ENCODE measurements around the gene NLK.

NLK gene

DNA sequence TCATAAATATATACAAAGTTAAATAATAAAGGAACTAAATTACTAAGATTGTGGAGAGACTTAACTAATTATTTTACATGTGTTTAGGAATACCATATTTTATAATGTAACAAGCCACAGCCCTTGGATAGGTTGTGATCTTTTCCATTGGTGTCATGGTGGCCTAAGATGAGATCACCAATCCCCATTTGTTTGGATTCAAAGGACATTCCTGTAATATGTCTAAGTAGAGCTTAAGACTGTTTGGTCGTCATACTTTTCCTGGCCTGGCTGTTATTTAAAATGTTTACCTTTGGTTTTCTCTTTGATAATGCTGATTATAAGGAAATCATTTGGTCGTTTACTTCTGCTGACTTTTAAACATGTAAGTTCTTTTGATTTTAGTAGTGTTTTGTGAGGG lies 118.1 kb downstream of the NLK start:
- whole genome bisulfite sequencing, 2 experiments: 88 to 94% methylated on average over 2 of the region's 2 CpGs
- H3K4me3 ChIP-seq (ENCODE audit: insufficient read depth, low read depth, low read length): no peak overlapping the region
- no peaks in the 10 kb centered on the region for H3K36me3 ChIP-seq (ENCODE audit: control insufficient read depth, insufficient read depth, low read length)
- no peaks in the 10 kb centered on the region for H3K4me1 ChIP-seq (ENCODE audit: control insufficient read depth, insufficient read depth, low read length)
- H3K27me3 ChIP-seq (ENCODE audit: control insufficient read depth, insufficient read depth, low read length, poor library complexity, severe bottlenecking): no peaks in the 10 kb centered on the region
- H3K27ac ChIP-seq (ENCODE audit: insufficient read depth, low read depth, low read length, poor library complexity, severe bottlenecking): no peak overlapping the region
- H3K9me3 ChIP-seq (ENCODE audit: control insufficient read depth, low read length): no peaks in the 10 kb centered on the region

DNA sequence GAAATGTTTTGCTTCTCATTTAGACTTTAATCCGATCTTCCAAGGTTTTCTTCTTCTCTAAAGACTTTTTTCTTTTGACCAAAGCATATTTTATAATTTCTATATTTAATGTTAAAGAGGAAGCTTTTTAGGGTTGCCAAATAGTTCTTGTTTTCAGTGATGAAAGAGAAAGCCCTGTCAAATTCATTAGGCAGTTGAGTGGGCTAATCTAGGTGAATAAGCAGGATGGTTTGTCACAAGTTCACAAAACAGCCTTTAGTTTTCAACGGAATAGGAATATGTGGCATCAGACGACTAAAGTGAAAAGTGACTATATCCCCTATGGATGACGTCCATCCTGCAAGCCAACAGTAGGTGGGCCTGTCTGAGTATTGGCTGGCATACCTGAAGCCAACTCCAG lies 118.8 kb downstream of the NLK start:
- Histone ChIP-seq H3K27me3 (ENCODE audit: control insufficient read depth, insufficient read depth, low read length, poor library complexity, severe bottlenecking) (no peaks in the 10 kb centered on the region), H3K27ac (ENCODE audit: insufficient read depth, low read depth, low read length, poor library complexity, severe bottlenecking) (no peak overlapping the region), H3K9me3 (ENCODE audit: control insufficient read depth, low read length) (no peaks in the 10 kb centered on the region), H3K36me3 (ENCODE audit: control insufficient read depth, insufficient read depth, low read length) (no peaks in the 10 kb centered on the region), H3K4me1 (ENCODE audit: control insufficient read depth, insufficient read depth, low read length) (no peaks in the 10 kb centered on the region), H3K4me3 (ENCODE audit: insufficient read depth, low read depth, low read length) (no peak overlapping the region)
- 96 to 97% methylated on average over 3 of the region's 4 CpGs for WGBS, 2 experiments

DNA sequence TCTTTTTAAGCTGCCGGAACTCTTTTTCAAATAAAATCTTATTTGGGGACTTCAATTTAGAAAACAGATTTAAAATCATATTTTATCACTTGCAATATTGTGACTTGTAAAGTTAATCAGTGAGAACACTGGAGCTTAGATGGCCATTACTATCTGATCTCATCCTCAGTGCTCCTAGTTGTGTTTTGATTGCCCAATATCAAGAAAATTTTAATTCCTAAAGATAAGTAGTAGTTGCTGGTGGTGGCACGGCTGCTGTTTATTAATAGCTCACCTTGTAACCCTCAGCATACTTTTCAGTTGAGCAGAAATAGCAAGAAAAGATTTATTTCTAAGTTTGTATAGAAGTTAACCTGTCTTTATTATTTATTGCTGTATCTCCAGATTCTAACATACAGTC lies 124.0 kb downstream of the NLK start:
- peaks cover 7% of the 10 kb centered on the region for H3K36me3 ChIP-seq (ENCODE audit: control insufficient read depth, insufficient read depth, low read length)
- H3K9me3 ChIP-seq (ENCODE audit: control insufficient read depth, low read length): no peaks in the 10 kb centered on the region
- no peaks in the 10 kb centered on the region for H3K27me3 ChIP-seq (ENCODE audit: control insufficient read depth, insufficient read depth, low read length, poor library complexity, severe bottlenecking)
- no peak overlapping the region for H3K27ac ChIP-seq (ENCODE audit: insufficient read depth, low read depth, low read length, poor library complexity, severe bottlenecking)
- WGBS, 2 experiments: 100% methylated on average over 1 to 2 of the region's 2 CpGs
- no peaks in the 10 kb centered on the region for H3K4me1 ChIP-seq (ENCODE audit: control insufficient read depth, insufficient read depth, low read length)
- no peak overlapping the region for H3K4me3 ChIP-seq (ENCODE audit: insufficient read depth, low read depth, low read length)

DNA sequence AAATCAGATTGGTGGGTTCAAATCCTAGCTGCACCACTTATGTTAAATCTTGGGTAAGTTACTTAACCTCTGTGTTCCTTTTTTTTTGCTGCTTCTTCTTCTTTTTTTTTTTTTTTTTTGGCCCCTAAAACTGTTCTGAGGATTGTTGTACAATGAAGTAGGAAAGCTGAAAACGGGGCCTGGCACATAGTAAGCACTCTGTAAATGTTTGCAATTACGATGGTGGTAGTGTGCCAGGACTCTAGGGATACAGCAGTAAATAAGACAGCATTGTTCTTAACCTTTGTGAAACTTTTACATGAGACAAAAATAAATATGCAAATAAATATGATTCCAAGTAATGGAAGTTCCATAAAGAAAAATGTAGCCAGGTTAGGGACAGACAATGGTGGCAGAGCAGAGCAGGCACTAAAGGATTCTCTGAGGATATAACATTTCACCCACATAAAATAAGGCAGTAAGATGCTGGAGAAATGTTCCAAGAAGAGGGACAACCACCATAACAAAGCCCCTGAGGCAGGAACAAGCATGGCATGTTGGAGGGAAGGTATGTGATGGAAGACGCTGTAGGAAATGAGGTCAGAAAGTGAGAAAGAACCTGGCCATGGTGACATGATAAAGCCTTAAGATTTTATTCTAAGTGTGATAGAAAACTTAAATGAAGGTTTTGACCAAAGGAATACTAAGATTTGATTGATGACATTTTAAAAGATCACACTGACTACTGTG lies 127.3 kb downstream of the NLK start:
- Histone ChIP-seq H3K9me3 (ENCODE audit: control insufficient read depth, low read length) (no peaks in the 10 kb centered on the region), H3K36me3 (ENCODE audit: control insufficient read depth, insufficient read depth, low read length) (peaks cover 14% of the 10 kb centered on the region), H3K27ac (ENCODE audit: insufficient read depth, low read depth, low read length, poor library complexity, severe bottlenecking) (no peak overlapping the region), H3K4me1 (ENCODE audit: control insufficient read depth, insufficient read depth, low read length) (no peaks in the 10 kb centered on the region), H3K4me3 (ENCODE audit: insufficient read depth, low read depth, low read length) (no peak overlapping the region), H3K27me3 (ENCODE audit: control insufficient read depth, insufficient read depth, low read length, poor library complexity, severe bottlenecking) (no peaks in the 10 kb centered on the region)
- WGBS, 2 experiments: 92 to 97% methylated on average over 3 of the region's 3 CpGs

DNA sequence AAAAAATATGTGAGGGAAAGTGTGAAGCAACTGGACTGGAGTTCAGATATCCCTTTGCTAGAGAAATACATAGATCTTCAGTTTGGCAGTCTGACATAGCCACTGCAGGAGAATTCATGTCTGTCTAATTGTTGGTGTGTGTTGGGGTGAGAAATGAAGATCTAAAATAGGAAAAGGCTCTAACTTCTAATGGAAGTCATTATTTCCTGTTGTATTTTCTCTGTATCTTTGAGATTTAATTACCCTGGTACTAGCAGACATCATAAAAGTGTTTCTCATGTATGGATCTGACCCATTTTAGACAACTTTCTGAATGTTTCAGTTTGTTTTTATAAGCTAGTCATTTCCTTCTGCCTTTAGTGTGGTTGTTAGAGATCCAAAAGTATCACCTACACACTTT lies 128.3 kb downstream of the NLK start:
- Histone ChIP-seq H3K27ac (ENCODE audit: insufficient read depth, low read depth, low read length, poor library complexity, severe bottlenecking) (no peak overlapping the region), H3K36me3 (ENCODE audit: control insufficient read depth, insufficient read depth, low read length) (peaks cover 14% of the 10 kb centered on the region), H3K4me3 (ENCODE audit: insufficient read depth, low read depth, low read length) (no peak overlapping the region), H3K9me3 (ENCODE audit: control insufficient read depth, low read length) (no peaks in the 10 kb centered on the region), H3K27me3 (ENCODE audit: control insufficient read depth, insufficient read depth, low read length, poor library complexity, severe bottlenecking) (no peaks in the 10 kb centered on the region), H3K4me1 (ENCODE audit: control insufficient read depth, insufficient read depth, low read length) (no peaks in the 10 kb centered on the region)

DNA sequence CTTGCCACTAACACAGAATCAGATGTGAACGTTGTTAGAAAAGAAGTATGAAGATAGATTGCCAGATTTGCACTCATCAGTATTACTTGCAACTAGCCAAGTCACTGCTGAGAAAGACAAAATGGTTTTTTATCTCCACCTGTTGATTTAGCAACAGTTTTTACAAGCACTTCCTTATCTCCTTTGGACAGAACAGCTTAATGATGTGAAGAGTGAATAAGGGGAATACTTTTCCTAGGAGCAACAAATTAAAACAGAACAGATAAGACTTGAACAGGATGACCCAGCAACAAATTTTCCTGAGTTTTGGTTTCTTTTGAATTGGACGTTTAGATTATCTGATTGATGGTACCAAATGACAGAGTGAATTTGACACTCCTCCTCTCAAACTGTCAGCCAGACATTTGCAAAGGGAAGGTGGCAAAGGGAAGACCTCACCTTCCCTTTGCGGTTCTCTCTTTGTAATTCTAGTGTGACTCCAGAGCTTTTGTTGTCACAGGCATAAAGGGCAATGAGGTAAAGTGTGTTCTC lies 130.6 kb downstream of the NLK start:
- Histone ChIP-seq H3K4me1 (ENCODE audit: control insufficient read depth, insufficient read depth, low read length) (no peaks in the 10 kb centered on the region), H3K27me3 (ENCODE audit: control insufficient read depth, insufficient read depth, low read length, poor library complexity, severe bottlenecking) (no peaks in the 10 kb centered on the region), H3K36me3 (ENCODE audit: control insufficient read depth, insufficient read depth, low read length) (peaks cover 14% of the 10 kb centered on the region), H3K9me3 (ENCODE audit: control insufficient read depth, low read length) (no peaks in the 10 kb centered on the region), H3K27ac (ENCODE audit: insufficient read depth, low read depth, low read length, poor library complexity, severe bottlenecking) (no peak overlapping the region), H3K4me3 (ENCODE audit: insufficient read depth, low read depth, low read length) (no peak overlapping the region)
- 37 to 51% methylated on average over 3 of the region's 3 CpGs for WGBS, 2 experiments

DNA sequence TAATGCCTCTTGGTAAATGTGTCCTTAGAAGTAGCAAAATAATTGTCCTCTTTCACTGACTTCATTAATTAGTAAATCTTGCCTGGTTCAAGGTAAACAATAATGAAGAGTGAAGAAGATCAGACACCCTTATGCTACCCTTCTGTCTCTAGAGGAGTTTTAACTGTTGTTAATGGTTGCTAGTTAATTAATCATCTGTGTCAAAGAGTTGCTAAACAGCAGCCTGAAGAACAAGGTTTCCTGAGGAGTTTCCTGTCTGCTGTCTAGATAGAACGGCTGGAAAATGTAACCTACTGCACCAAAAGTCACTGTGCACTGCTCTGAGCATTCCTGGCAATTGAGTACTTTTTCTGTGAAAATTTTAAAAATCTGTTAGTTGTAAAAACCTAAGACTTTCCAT lies 131.3 kb downstream of the NLK start:
- no peaks in the 10 kb centered on the region for H3K9me3 ChIP-seq (ENCODE audit: control insufficient read depth, low read length)
- 63 to 64% methylated on average over 1 of the region's 1 CpG for WGBS, 2 experiments
- no peak overlapping the region for H3K27ac ChIP-seq (ENCODE audit: insufficient read depth, low read depth, low read length, poor library complexity, severe bottlenecking)
- H3K36me3 ChIP-seq (ENCODE audit: control insufficient read depth, insufficient read depth, low read length): peaks cover 14% of the 10 kb centered on the region
- no peaks in the 10 kb centered on the region for H3K4me1 ChIP-seq (ENCODE audit: control insufficient read depth, insufficient read depth, low read length)
- H3K27me3 ChIP-seq (ENCODE audit: control insufficient read depth, insufficient read depth, low read length, poor library complexity, severe bottlenecking): no peaks in the 10 kb centered on the region
- H3K4me3 ChIP-seq (ENCODE audit: insufficient read depth, low read depth, low read length): no peak overlapping the region

DNA sequence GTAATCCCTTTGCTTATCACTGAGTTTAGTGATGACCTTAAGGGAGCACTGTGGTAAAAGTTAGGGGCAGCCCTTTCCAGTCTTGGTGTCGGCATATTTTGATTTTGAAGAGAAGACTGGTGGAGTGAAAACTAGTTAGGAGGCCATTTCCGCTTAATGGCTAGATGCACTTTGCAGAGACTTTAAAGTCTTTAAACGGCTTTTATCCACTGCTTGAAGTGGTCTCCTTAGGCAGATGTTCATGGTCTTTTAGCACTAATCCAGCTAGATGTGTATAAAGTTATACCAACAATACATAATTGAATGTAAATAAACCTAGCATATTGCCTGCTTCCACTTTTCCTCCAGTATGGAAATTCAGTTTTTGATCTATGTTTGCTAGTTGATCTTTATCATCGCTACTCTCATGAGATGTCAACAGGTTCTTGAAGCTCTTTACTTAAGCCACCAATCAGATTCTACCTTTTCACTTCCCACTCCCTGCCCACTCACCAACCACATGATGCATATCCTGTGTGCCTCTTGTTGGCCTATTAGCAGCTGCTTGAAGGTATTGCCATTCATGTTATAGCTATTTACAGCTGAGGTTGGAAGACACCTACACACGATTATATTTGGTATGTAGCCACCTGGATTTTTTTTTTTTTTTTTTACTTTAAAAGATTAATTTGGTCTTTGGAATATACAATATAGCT lies 132.0 kb downstream of the NLK start:
- H3K4me3 ChIP-seq (ENCODE audit: insufficient read depth, low read depth, low read length): no peak overlapping the region
- no peaks in the 10 kb centered on the region for H3K27me3 ChIP-seq (ENCODE audit: control insufficient read depth, insufficient read depth, low read length, poor library complexity, severe bottlenecking)
- no peaks in the 10 kb centered on the region for H3K4me1 ChIP-seq (ENCODE audit: control insufficient read depth, insufficient read depth, low read length)
- no peak overlapping the region for H3K27ac ChIP-seq (ENCODE audit: insufficient read depth, low read depth, low read length, poor library complexity, severe bottlenecking)
- WGBS, 2 experiments: 95 to 96% methylated on average over 4 to 5 of the region's 5 CpGs
- peaks cover 7% of the 10 kb centered on the region for H3K36me3 ChIP-seq (ENCODE audit: control insufficient read depth, insufficient read depth, low read length)
- H3K9me3 ChIP-seq (ENCODE audit: control insufficient read depth, low read length): no peaks in the 10 kb centered on the region

DNA sequence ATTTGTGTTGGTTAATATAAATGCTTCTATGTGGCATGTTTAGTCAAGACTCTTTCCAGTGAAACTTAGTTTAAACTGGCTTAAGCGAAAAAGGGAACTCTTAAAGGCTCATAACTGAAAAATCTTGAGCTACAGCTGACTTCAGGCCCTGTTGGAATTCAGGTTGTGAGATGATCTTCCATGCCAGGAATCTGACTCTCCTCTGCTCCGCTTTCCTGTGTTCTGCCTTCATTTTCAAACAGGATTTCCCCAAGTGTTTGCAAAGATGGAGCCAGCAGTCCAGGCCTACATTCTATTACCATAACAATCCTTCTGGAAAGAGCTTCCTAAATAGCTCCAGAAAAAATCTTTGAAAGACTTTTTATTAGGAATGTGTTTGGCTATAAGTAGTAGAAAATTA lies 134.9 kb downstream of the NLK start:
- no peak overlapping the region for H3K4me3 ChIP-seq (ENCODE audit: insufficient read depth, low read depth, low read length)
- H3K27me3 ChIP-seq (ENCODE audit: control insufficient read depth, insufficient read depth, low read length, poor library complexity, severe bottlenecking): no peaks in the 10 kb centered on the region
- peaks cover 7% of the 10 kb centered on the region for H3K36me3 ChIP-seq (ENCODE audit: control insufficient read depth, insufficient read depth, low read length)
- H3K27ac ChIP-seq (ENCODE audit: insufficient read depth, low read depth, low read length, poor library complexity, severe bottlenecking): no peak overlapping the region
- no peaks in the 10 kb centered on the region for H3K9me3 ChIP-seq (ENCODE audit: control insufficient read depth, low read length)
- WGBS, 2 experiments: 89 to 99% methylated on average over 2 of the region's 2 CpGs
- no peaks in the 10 kb centered on the region for H3K4me1 ChIP-seq (ENCODE audit: control insufficient read depth, insufficient read depth, low read length)

DNA sequence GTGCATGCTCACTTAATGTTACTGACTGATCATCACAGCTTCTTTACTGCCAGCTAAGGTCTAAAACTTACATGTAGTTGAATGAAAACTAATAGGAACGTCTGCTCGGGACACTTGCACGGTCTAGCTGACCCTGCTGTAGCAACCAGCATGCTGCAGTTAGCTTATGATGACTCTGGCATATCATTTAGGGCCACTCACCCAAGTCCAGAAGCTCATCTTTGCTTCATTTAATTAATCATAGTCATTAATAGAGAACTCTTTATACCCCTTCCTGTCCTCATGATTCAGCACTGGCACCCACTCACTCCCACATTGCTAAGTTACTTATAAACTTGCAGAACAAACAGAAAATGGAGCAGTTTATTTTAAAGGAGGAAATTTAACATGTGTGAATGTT lies 136.3 kb downstream of the NLK start:
- no peaks in the 10 kb centered on the region for H3K27me3 ChIP-seq (ENCODE audit: control insufficient read depth, insufficient read depth, low read length, poor library complexity, severe bottlenecking)
- no peak overlapping the region for H3K27ac ChIP-seq (ENCODE audit: insufficient read depth, low read depth, low read length, poor library complexity, severe bottlenecking)
- 93 to 97% methylated on average over 3 of the region's 3 CpGs for WGBS, 2 experiments
- no peaks in the 10 kb centered on the region for H3K4me1 ChIP-seq (ENCODE audit: control insufficient read depth, insufficient read depth, low read length)
- peaks cover 2% of the 10 kb centered on the region for H3K36me3 ChIP-seq (ENCODE audit: control insufficient read depth, insufficient read depth, low read length)
- no peak overlapping the region for H3K4me3 ChIP-seq (ENCODE audit: insufficient read depth, low read depth, low read length)
- H3K9me3 ChIP-seq (ENCODE audit: control insufficient read depth, low read length): no peaks in the 10 kb centered on the region

Measured in ectodermal cell (in vitro differentiated cells).